ENCODE data around the gene SLC22A1. TPM values are rescaled to one million over a fixed set of nuclear protein-coding genes. Genes with fewer than 3 reads are reported as not detected.

The SLC22A1 gene
- total and polyA plus RNA-seq, 10 of the 15 experiments (the other 5 are each of a cell fraction or from before 2014, with no cell fraction given) = 0.09 to 0.28 (median 0.15) TPM; not detected in 3

GRCh38 chr6:160173806-160174527, 52.4 kb downstream of the SLC22A1 start:
- ChIA-PET RAD21 (ENCODE audit: unreplicated experiment) (no interaction called here), SMC1A (ENCODE audit: uncharacterized antibody, unreplicated experiment) (interaction anchor here (0.6 kb wide), 1 partner anchor 175 kb away, joined by 3 read pairs; no protein-coding TSS in a partner anchor), POLR2A (no interaction called here), CTCF (no interaction called here)
- no peaks in the 10 kb centered on the region; a peak in 1 of 4 replicates for H3K27me3 ChIP-seq (replicated peaks in 1 of 2; ENCODE audit: control insufficient read depth in 2 of 2, insufficient read depth in 2 of 2, low read length in 1 of 2)
- intact Hi-C loops (cut with micrococcal nuclease; ENCODE audit: unreplicated experiment) (no loop called here), in situ Hi-C loops (cut with MboI) (no loop called here)
- H3K27ac ChIP-seq (ENCODE audit: control insufficient read depth, insufficient read depth) = no peak overlapping the region
- no peaks in the 10 kb centered on the region for H4K20me1 ChIP-seq (ENCODE audit: control insufficient read depth, insufficient read depth)
- no peak overlapping the region for H3K4me3 ChIP-seq
- no peak overlapping the region for H3K9ac ChIP-seq (ENCODE audit: control insufficient read depth, insufficient read depth, low read length)
- BruUV-seq (replicated peaks) = no TSS peak
- no peaks in the 10 kb centered on the region for H3K79me2 ChIP-seq (ENCODE audit: control insufficient read depth, insufficient read depth, low read length)
- H3K4me2 ChIP-seq (ENCODE audit: control insufficient read depth, insufficient read depth) = no peak overlapping the region
- H3K9me3 ChIP-seq (replicated peaks; ENCODE audit: control insufficient read depth, insufficient read depth, low read length) = no peaks in the 10 kb centered on the region
- no peaks in the 10 kb centered on the region for H3K4me1 ChIP-seq (ENCODE audit: control insufficient read depth, insufficient read depth, low read length)
- TF ChIP-seq ZNF384 (IDR thresholded peaks at IDR 0.05; ENCODE audit: borderline replicate concordance, low read depth, low read length) (no peak), E2F8 (IDR thresholded peaks at IDR 0.05; ENCODE audit: low read depth, partially characterized antibody) (no peak)
- FAIRE-seq (no peak), DNase-seq (ENCODE audit: low read depth, low spot score) (no peak), ATAC-seq (no peak)
- H2AFZ ChIP-seq (ENCODE audit: control insufficient read depth, low read depth, low read length) = no peak overlapping the region
- H3K36me3 ChIP-seq (ENCODE audit: control insufficient read depth in 2 of 2, insufficient read depth in 2 of 2, low read length in 1 of 2) = no peaks in the 10 kb centered on the region
- 21% methylated on average over 8 of the region's 9 CpGs for WGBS (ENCODE audit: insufficient coverage, insufficient replicate concordance, low lambda C conversion rate, missing lambda C conversion rate)

- DNase-seq (ENCODE audit: low read depth, low spot score) (no peak), ATAC-seq (no peak), FAIRE-seq (no peak)
- BruUV-seq (replicated peaks) = no TSS peak
- CTCF ChIA-PET = no interaction called here
- Histone ChIP-seq H3K4me1 (ENCODE audit: control insufficient read depth, insufficient read depth, low read length) (no peaks in the 10 kb centered on the region), H3K4me2 (ENCODE audit: control insufficient read depth, insufficient read depth) (no peak overlapping the region), H3K27me3 (replicated peaks in 1 of 2; ENCODE audit: control insufficient read depth in 2 of 2, insufficient read depth in 2 of 2, low read length in 1 of 2) (no peaks in the 10 kb centered on the region; a peak in 1 of 4 replicates), H2AFZ (ENCODE audit: control insufficient read depth, low read depth, low read length) (no peak overlapping the region), H3K36me3 (ENCODE audit: control insufficient read depth in 2 of 2, insufficient read depth in 2 of 2, low read length in 1 of 2) (no peaks in the 10 kb centered on the region), H3K79me2 (ENCODE audit: control insufficient read depth, insufficient read depth, low read length) (no peaks in the 10 kb centered on the region), H3K9me3 (replicated peaks; ENCODE audit: control insufficient read depth, insufficient read depth, low read length) (no peaks in the 10 kb centered on the region), H3K27ac (ENCODE audit: control insufficient read depth, insufficient read depth) (no peak overlapping the region), H3K4me3 (no peak overlapping the region), H4K20me1 (ENCODE audit: control insufficient read depth, insufficient read depth) (no peaks in the 10 kb centered on the region), H3K9ac (ENCODE audit: control insufficient read depth, insufficient read depth, low read length) (no peak overlapping the region)
- SMC1A ChIA-PET (ENCODE audit: uncharacterized antibody, unreplicated experiment) = no interaction called here
- intact Hi-C loops (cut with micrococcal nuclease; ENCODE audit: unreplicated experiment) (no loop called here), in situ Hi-C loops (cut with MboI) (no loop called here)
- 8% methylated on average over 2 of the region's 2 CpGs for WGBS (ENCODE audit: insufficient coverage, insufficient replicate concordance, low lambda C conversion rate, missing lambda C conversion rate)
- RAD21 ChIA-PET (ENCODE audit: unreplicated experiment) = no interaction called here
- POLR2A ChIA-PET = no interaction called here
- TF ChIP-seq HDAC2 (IDR thresholded peaks at IDR 0.05) (no peak), STAT3 (IDR thresholded peaks at IDR 0.05; ENCODE audit: low read depth, low read length) (no peak), SIN3A (IDR thresholded peaks at IDR 0.05; ENCODE audit: low read depth, low read length) (no peak), DPF2 (IDR thresholded peaks at IDR 0.05) (no peak), GABPA (IDR thresholded peaks at IDR 0.05; ENCODE audit: low read depth) (no peak), PAX8 (IDR thresholded peaks at IDR 0.05) (no peak), MYB (IDR thresholded peaks at IDR 0.05; ENCODE audit: borderline replicate concordance, low read depth, low read length) (no peak), SMC3 (IDR thresholded peaks at IDR 0.05; ENCODE audit: borderline replicate concordance, low read length) (no peak), TCF7 (IDR thresholded peaks at IDR 0.05; ENCODE audit: borderline replicate concordance) (no peak), RELA (IDR thresholded peaks at IDR 0.05; ENCODE audit: borderline replicate concordance, partially characterized antibody) (no peak), BACH1 (IDR thresholded peaks at IDR 0.05; ENCODE audit: borderline replicate concordance) (no peak)
These were observed 53.1 kb downstream of the SLC22A1 start for GRCh38 chr6:160174681-160175080.

All from GM12878 (cell line).